ENCODE data around the gene NRGN. TPM values are rescaled to one million over a fixed set of nuclear protein-coding genes. Genes with fewer than 3 reads are reported as not detected.

Gene NRGN
- total RNA-seq, 1 experiment from 2014 or later = 7.8 TPM

DNA sequence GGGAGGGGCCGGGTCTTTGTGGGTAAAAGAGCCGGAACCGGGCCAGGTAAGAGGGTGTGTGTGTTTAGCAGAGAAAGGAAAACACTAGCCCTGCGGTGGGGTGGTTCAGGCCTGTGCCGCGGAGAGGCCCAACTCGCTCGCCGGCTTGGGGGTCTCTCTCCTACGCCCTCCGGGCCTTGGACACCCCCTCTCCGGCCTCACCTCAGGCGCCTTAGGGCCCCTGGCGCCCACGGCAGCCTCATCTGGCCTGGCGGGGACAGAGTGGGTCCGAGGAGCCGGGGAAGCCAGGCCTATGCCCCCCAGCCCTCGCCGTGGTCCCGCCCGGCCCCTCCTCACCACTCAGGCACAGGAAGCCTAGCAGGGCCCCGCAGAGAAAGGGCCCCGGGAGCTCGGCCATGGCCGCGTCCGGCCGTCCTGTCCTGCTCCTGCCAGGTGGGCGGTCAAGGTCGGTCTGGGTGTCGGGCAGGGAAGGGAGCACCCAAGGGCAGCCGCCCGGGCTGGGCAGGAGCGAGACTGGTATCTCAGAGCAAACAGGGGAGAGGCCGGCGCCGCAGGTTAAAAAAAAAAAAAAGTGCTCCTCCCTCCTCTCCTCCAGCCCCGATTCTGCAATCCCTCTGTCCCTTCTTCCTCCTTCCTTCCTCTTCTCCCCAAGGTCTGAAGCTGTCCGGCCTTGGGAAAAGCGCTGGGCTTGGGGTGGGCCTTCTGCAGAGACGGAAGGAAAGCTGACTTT lies 12.2 kb downstream of the NRGN start, which contains the start of gene VSIG2:
Gene VSIG2 (minus strand): TSS at position 515 of the 730 bp plus-strand sequence. CDS start 118 bp downstream, at position 397.
- no peak for DNase-seq
- Mint-ChIP-seq H3K9me3 (ENCODE audit: unreplicated experiment) (no peaks in the 10 kb centered on the region), H3K4me1 (ENCODE audit: low read depth, unreplicated experiment) (peaks cover 24% of the 10 kb centered on the region), H3K4me3 (ENCODE audit: unreplicated experiment) (no peak within 1 kb of the TSS), H3K36me3 (ENCODE audit: insufficient read depth, unreplicated experiment) (no peaks in the 10 kb centered on the region), H3K27ac (ENCODE audit: unreplicated experiment) (no peak within 1 kb of the TSS), H3K27me3 (ENCODE audit: insufficient read depth, unreplicated experiment) (no peaks in the 10 kb centered on the region)
- no peaks in the 10 kb centered on the region for H3K9me3 ChIP-seq
- no peak for TF ChIP-seq CTCF (IDR thresholded peaks at IDR 0.05; ENCODE audit: insufficient read depth in 1 of 2, low read depth in 1 of 2, low read length in 1 of 2, severe bottlenecking in 1 of 2, unreplicated experiment in 1 of 2)
- no peaks in the 10 kb centered on the region for H3K27me3 ChIP-seq (replicated peaks; ENCODE audit: control insufficient read depth, insufficient read depth, low read length)
- peaks cover 25% of the 10 kb centered on the region for H3K4me1 ChIP-seq
- CTCF ChIA-PET = interaction anchor here (1.8 kb wide), 1 partner anchor 11 kb away, joined by 9 read pairs; the partner anchor contains the start of gene ESAM
- BruUV-seq (replicated peaks) = no TSS peak
- POLR2A ChIA-PET = no interaction called here
- H3K36me3 ChIP-seq (ENCODE audit: control insufficient read depth, insufficient read depth, low read length) = no peaks in the 10 kb centered on the region
- intact Hi-C loops (cut with micrococcal nuclease; ENCODE audit: unreplicated experiment) = no loop called here
- no peak within 1 kb of the TSS for H3K4me3 ChIP-seq (ENCODE audit: low read depth, low read length)

DNA sequence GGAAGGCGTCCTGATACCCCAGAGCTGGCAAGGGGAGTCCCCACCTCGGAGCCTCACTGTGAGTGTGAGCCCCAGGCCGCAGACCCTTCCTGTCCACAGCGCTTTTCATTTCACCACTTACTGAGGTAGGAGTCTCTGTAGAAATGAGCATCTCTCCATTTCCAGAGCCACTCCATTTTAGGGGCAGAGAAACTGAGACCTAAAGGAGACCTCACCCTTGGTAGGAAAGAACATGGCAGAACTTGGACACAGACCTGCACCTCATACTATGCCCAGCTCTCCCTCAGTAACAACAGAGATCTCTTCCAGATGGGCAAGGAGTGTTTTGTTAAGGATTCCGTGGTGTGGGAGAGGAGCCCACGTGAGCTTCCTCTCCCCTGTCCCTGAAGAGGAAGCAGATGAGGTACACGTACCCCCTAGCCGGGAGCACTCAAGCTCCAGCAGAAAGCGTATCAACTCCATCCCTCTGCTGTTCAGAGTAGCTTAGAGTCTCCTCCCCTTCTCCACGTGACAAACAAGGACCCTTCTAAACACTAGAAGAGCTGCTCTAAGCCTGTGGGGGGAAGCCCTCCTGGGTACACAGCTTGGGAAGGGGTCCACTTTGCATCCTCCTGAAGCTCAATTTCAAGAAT lies 12.8 kb downstream of the NRGN start:
- H3K4me1 ChIP-seq = peaks cover 19% of the 10 kb centered on the region
- H3K9me3 Mint-ChIP-seq (ENCODE audit: unreplicated experiment) = no peaks in the 10 kb centered on the region
- no peaks in the 10 kb centered on the region for H3K36me3 Mint-ChIP-seq (ENCODE audit: insufficient read depth, unreplicated experiment)
- H3K27me3 Mint-ChIP-seq (ENCODE audit: insufficient read depth, unreplicated experiment) = no peaks in the 10 kb centered on the region
- H3K27me3 ChIP-seq (replicated peaks; ENCODE audit: control insufficient read depth, insufficient read depth, low read length) = no peaks in the 10 kb centered on the region
- H3K27ac Mint-ChIP-seq (ENCODE audit: unreplicated experiment) = no peak overlapping the region
- no peaks in the 10 kb centered on the region for H3K36me3 ChIP-seq (ENCODE audit: control insufficient read depth, insufficient read depth, low read length)
- BruUV-seq (replicated peaks) = no TSS peak
- ChIA-PET CTCF (interaction anchor here (1.8 kb wide), 1 partner anchor 10 kb away, joined by 9 read pairs; the partner anchor contains the start of gene ESAM), POLR2A (no interaction called here)
- no peaks in the 10 kb centered on the region for H3K9me3 ChIP-seq
- H3K4me1 Mint-ChIP-seq (ENCODE audit: low read depth, unreplicated experiment) = peaks cover 24% of the 10 kb centered on the region
- H3K4me3 ChIP-seq (ENCODE audit: low read depth, low read length) = no peak overlapping the region
- H3K4me3 Mint-ChIP-seq (ENCODE audit: unreplicated experiment) = no peak overlapping the region
- no peak for DNase-seq
- TF ChIP-seq CTCF (IDR thresholded peaks at IDR 0.05; ENCODE audit: insufficient read depth in 1 of 2, low read depth in 1 of 2, low read length in 1 of 2, severe bottlenecking in 1 of 2, unreplicated experiment in 1 of 2) = no peak
- intact Hi-C loops (cut with micrococcal nuclease; ENCODE audit: unreplicated experiment) = no loop called here

DNA sequence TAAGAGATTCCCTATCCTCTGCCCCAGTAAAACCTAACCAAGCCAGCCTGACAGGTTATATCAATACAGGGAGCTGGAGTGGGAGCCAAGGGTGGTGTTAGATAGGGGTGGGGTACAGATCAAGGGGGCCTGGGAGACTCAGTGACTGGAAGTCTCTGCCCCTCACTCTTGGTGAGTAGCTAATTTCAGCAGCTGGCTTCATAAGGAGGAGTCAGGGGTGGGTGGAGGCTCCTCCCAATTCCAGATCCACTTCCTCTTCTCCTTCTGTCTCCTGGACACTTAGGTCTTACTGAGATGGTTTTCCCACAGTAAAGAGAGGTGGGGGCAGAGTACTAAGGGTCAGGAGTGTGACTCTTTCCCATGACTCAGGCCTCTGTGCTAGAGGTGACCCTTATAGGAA lies 13.5 kb downstream of the NRGN start:
- POLR2A ChIA-PET = no interaction called here
- Histone ChIP-seq H3K36me3 (ENCODE audit: control insufficient read depth, insufficient read depth, low read length) (no peaks in the 10 kb centered on the region), H3K4me3 (ENCODE audit: low read depth, low read length) (no peak overlapping the region), H3K4me1 (peaks cover 18% of the 10 kb centered on the region), H3K27me3 (replicated peaks; ENCODE audit: control insufficient read depth, insufficient read depth, low read length) (no peaks in the 10 kb centered on the region), H3K9me3 (no peaks in the 10 kb centered on the region)
- Mint-ChIP-seq H3K9me3 (ENCODE audit: unreplicated experiment) (no peaks in the 10 kb centered on the region), H3K36me3 (ENCODE audit: insufficient read depth, unreplicated experiment) (no peaks in the 10 kb centered on the region), H3K4me1 (ENCODE audit: low read depth, unreplicated experiment) (peaks cover 19% of the 10 kb centered on the region), H3K27me3 (ENCODE audit: insufficient read depth, unreplicated experiment) (no peaks in the 10 kb centered on the region), H3K4me3 (ENCODE audit: unreplicated experiment) (no peak overlapping the region), H3K27ac (ENCODE audit: unreplicated experiment) (no peak overlapping the region)
- no peak for TF ChIP-seq CTCF (IDR thresholded peaks at IDR 0.05; ENCODE audit: insufficient read depth in 1 of 2, low read depth in 1 of 2, low read length in 1 of 2, severe bottlenecking in 1 of 2, unreplicated experiment in 1 of 2)
- no TSS peak for BruUV-seq (replicated peaks)
- intact Hi-C loops (cut with micrococcal nuclease; ENCODE audit: unreplicated experiment) = no loop called here
- no peak for DNase-seq
- CTCF ChIA-PET = interaction anchor here (1.8 kb wide), 1 partner anchor 10 kb away, joined by 9 read pairs; the partner anchor contains the start of gene ESAM

All from Caco-2 (cell line).